Measurements from ENCODE around the gene SLC16A8. TPM values are rescaled to one million over a fixed set of nuclear protein-coding genes. Genes with fewer than 3 reads are reported as not detected.
A peak's percentile ranks its signal among the peaks of the same experiment; 100 is the strongest.

SLC16A8 gene
- total RNA-seq = not detected

- Histone ChIP-seq H3K4me1 (peaks cover 0 to 35% (median 24%) of the 10 kb centered on the region in 3 donors), H3K9me3 (no peaks in the 10 kb centered on the region), H3K4me3 (no peak within 1 kb of the TSS), H3K27ac (no peak within 1 kb of the TSS), H3K36me3 (peaks cover 0 to 30% of the 10 kb centered on the region in 2 donors), H3K27me3 (peaks cover 69% of the 10 kb centered on the region)
- TF ChIP-seq CTCF (IDR thresholded peaks at IDR 0.05) (no peak), POLR2AphosphoS5 (IDR thresholded peaks at IDR 0.05) (no peak), EP300 (IDR thresholded peaks at IDR 0.05) (no peak), POLR2A (IDR thresholded peaks at IDR 0.05) (no peak)
- no peak for ATAC-seq
- 25% methylated on average over 1 of the region's 16 CpGs; no CpG with 5 or more reads in 1 of the 2 donors for WGBS, 2 donors (ENCODE audit: low coverage in 1 of 2)
Observed at GRCh38 chr22:38083931-38084631, at the start of gene SLC16A8. TSS of gene SLC16A8 (minus strand) at chr22:38084184. CDS start at chr22:38082873, 1,311 bp downstream.

- H3K9me3 ChIP-seq = no peaks in the 10 kb centered on the region
- no CpG with 5 or more reads among the region's 4 CpGs for WGBS, 2 donors (ENCODE audit: low coverage in 1 of 2)
- TF ChIP-seq POLR2A (IDR thresholded peaks at IDR 0.05) (no peak), CTCF (IDR thresholded peaks at IDR 0.05) (no peak), POLR2AphosphoS5 (IDR thresholded peaks at IDR 0.05) (no peak), EP300 (IDR thresholded peaks at IDR 0.05) (no peak)
- peaks cover 0 to 87% of the 10 kb centered on the region in 2 donors for H3K36me3 ChIP-seq
- no peak overlapping the region for H3K4me3 ChIP-seq
- no peak overlapping the region for H3K27ac ChIP-seq
- no peaks in the 10 kb centered on the region for H3K4me1 ChIP-seq
- ATAC-seq = no peak
- H3K27me3 ChIP-seq = no peaks in the 10 kb centered on the region
Observed at GRCh38 chr22:38133331-38133730, 49.3 kb upstream of the SLC16A8 start.

- 95% methylated on average over 23 of the region's 28 CpGs; no CpG with 5 or more reads in 1 of the 2 donors for WGBS, 2 donors (ENCODE audit: low coverage in 1 of 2)
- no peaks in the 10 kb centered on the region for H3K9me3 ChIP-seq
- H3K36me3 ChIP-seq = peaks cover 0 to 87% of the 10 kb centered on the region in 2 donors
- H3K27ac ChIP-seq = no peak overlapping the region
- H3K27me3 ChIP-seq = no peaks in the 10 kb centered on the region
- TF ChIP-seq CTCF (IDR thresholded peaks at IDR 0.05) = no peak
- TF ChIP-seq POLR2AphosphoS5 (IDR thresholded peaks at IDR 0.05) = no peak
- TF ChIP-seq POLR2A (IDR thresholded peaks at IDR 0.05) = no peak
- no peak for TF ChIP-seq EP300 (IDR thresholded peaks at IDR 0.05)
- no peak for ATAC-seq
- H3K4me1 ChIP-seq = no peaks in the 10 kb centered on the region
- H3K4me3 ChIP-seq = no peak overlapping the region
Observed at GRCh38 chr22:38132794-38133193, 48.8 kb upstream of the SLC16A8 start.

GRCh38 chr22:38132136-38132535 lies 48.2 kb upstream of the SLC16A8 start:
- no peak for TF ChIP-seq POLR2A (IDR thresholded peaks at IDR 0.05)
- TF ChIP-seq EP300 (IDR thresholded peaks at IDR 0.05) = no peak
- Histone ChIP-seq H3K27ac (peak overlapping the region in 1 of 4 donors; percentile 41), H3K27me3 (no peaks in the 10 kb centered on the region)

GRCh38 chr22:38131399-38131798 lies 47.4 kb upstream of the SLC16A8 start:
- Histone ChIP-seq H3K4me3 (no peak overlapping the region), H3K9me3 (no peaks in the 10 kb centered on the region), H3K27ac (peak overlapping the region in 2 of 4 donors; percentile 5 to 41), H3K27me3 (no peaks in the 10 kb centered on the region), H3K4me1 (no peaks in the 10 kb centered on the region), H3K36me3 (peaks cover 0 to 89% of the 10 kb centered on the region in 2 donors)
- no peak for ATAC-seq
- 45 to 58% methylated on average over 2 of the region's 2 CpGs for WGBS, 2 donors (ENCODE audit: low coverage in 1 of 2)
- no peak for TF ChIP-seq CTCF (IDR thresholded peaks at IDR 0.05)
- TF ChIP-seq POLR2A (IDR thresholded peaks at IDR 0.05) = no peak
- TF ChIP-seq EP300 (IDR thresholded peaks at IDR 0.05) = no peak
- no peak for TF ChIP-seq POLR2AphosphoS5 (IDR thresholded peaks at IDR 0.05)

More at GRCh38 chr22:38132136-38132535, 48.2 kb upstream of the SLC16A8 start:
- WGBS, 2 donors (ENCODE audit: low coverage in 1 of 2) = 86 to 97% methylated on average over 6 to 7 of the region's 7 CpGs
- Histone ChIP-seq H3K9me3 (no peaks in the 10 kb centered on the region), H3K36me3 (peaks cover 0 to 87% of the 10 kb centered on the region in 2 donors), H3K4me3 (no peak overlapping the region), H3K4me1 (no peaks in the 10 kb centered on the region)
- no peak for ATAC-seq

Measured in gastroesophageal sphincter (tissue), 4 donors.